Measurements from ENCODE around the gene STK32C.

Gene STK32C

DNA sequence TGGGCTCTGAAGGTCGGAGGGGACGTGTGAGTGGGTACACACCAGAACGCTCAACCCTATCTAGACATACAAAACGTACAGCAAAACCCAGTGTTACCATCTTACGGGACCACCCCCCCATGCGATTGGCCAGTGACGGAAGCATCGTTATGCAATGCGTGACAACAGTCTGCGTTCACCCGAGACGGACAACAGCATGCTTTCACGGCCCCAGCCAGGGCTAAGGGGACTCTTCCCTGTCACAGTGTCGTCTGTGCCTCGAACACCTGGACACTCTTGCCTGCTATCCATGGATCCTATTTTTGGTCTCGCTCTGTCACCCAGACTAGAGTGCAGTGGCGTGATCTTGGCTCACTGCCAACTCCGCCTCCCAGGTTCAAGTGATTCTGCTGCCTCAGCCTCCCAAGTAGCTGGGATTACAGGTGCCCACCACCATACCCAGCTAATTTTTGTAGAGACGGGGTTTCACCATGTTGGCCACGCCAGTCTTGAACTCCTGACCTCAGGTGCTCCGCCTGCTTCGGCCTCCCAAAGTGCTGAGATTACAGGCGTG is 97.7 kb downstream of the STK32C start:
- in situ Hi-C loops (cut with MboI; ENCODE audit: low pct_unique_long_range_greater_than_20kb, low sequenced_read_pairs, unreplicated experiment), result loop anchor here (25.0 kb wide), 1 partner anchor 427 kb away; no protein-coding TSS in a partner anchor
- TF ChIP-seq, protein P1, sequence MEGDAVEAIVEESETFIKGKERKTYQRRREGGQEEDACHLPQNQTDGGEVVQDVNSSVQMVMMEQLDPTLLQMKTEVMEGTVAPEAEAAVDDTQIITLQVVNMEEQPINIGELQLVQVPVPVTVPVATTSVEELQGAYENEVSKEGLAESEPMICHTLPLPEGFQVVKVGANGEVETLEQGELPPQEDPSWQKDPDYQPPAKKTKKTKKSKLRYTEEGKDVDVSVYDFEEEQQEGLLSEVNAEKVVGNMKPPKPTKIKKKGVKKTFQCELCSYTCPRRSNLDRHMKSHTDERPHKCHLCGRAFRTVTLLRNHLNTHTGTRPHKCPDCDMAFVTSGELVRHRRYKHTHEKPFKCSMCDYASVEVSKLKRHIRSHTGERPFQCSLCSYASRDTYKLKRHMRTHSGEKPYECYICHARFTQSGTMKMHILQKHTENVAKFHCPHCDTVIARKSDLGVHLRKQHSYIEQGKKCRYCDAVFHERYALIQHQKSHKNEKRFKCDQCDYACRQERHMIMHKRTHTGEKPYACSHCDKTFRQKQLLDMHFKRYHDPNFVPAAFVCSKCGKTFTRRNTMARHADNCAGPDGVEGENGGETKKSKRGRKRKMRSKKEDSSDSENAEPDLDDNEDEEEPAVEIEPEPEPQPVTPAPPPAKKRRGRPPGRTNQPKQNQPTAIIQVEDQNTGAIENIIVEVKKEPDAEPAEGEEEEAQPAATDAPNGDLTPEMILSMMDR (IDR thresholded peaks at IDR 0.05; ENCODE audit: extremely low read depth, insufficient read depth, missing control alignments), result no peak
- no peak for DNase-seq (ENCODE audit: low spot score)

DNA sequence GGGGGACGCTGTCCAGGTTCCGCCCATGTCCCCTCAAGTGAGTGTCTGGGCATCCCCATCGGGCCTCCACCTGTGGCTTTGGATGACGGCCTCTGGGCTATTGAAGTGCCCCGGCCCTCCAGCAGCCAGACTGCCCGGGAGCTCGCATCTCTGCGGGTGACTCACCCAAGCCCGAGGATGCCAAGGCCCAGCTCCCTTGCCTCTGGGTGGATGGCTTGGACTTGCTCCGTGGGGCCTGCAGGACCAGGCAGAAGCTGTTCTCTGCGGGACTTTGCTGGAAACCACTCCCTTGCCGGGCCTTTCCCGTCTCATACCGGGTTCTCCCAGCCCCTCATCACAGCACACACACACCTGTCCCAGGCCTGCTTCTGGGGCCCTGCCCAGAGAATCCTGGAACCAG is 98.6 kb downstream of the STK32C start:
- in situ Hi-C loops (cut with MboI; ENCODE audit: low pct_unique_long_range_greater_than_20kb, low sequenced_read_pairs, unreplicated experiment), result loop anchor here (25.0 kb wide), 1 partner anchor 428 kb away; no protein-coding TSS in a partner anchor
- TF ChIP-seq, protein P1 (IDR thresholded peaks at IDR 0.05; ENCODE audit: extremely low read depth, insufficient read depth, missing control alignments), result no peak
- no peak for DNase-seq (ENCODE audit: low spot score)

DNA sequence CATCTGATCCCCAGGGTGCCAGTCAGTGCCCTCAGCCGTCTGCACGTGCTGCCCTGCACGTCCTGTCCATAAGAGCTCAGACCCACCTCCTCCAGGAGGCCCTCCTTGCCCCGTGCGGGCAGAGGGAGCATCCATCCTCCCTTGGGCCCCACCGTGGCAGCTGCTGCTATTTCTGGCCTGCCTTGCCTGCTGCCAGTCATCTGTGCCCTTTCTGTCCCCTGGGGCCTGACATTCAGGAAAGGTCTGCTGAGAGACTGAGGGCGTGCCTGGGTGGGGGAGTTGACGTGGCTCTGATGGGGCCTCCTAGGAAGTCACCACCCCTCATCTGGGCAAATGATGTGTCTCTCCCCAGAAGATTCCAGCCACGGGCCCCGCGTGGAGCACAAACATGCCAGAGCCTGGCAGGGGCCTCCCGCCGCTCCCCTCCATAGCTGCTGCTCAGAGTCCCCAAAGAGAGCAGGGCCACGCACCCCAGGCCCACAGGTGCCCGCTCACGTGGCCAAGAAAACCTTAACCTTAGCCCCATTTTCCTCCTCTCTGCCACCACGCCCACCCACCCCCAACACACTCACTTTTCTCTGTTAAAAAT is 99.2 kb downstream of the STK32C start:
- in situ Hi-C loops (cut with MboI; ENCODE audit: low pct_unique_long_range_greater_than_20kb, low sequenced_read_pairs, unreplicated experiment), result loop anchor here (25.0 kb wide), 1 partner anchor 429 kb away; no protein-coding TSS in a partner anchor
- DNase-seq (ENCODE audit: low spot score), result no peak

DNA sequence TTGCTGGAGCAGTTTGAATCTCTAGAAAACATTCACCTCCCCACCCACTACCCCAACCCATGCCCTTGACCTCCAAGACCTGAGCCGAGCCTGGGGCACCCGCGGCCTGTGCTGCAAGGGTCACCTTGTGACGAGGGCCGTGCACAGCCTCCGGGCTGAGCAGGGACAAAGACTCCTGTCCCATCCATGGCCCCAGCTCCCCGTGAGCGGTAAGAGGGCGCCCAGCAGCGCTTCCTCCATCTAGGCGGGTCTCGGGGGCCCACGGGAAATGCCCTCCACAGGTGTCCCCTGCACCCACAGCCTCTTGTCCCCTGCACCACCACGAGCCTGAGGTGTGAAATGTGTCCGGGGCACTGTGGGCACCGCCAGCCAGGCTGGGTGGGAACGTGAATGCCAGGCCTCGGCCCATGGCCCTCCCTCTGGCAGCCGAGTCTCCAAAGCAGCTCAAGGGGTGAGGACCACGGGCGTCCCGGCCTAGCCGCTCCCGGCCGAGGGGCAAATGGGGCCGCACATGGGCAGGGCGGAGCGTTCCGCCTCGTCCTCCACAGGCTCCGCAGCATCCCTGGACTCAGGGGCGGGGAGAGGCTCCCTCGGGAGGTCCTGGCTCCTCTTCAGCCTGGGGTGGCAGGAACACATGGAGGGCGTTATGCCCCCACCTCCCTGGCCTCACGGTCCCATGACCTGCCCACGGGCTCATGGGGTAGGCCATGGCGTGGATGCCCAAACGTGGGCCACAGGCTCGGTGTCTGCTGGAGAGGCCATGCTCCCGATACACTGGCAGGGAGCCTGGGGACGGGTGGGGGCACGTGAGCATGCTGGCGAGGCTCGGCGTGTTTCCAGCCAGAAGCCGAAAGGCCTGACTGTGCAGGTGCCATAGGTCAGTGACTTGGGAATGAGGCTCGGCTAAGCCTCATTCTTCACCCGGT is 100.0 kb downstream of the STK32C start:
- TF ChIP-seq, protein P1 (IDR thresholded peaks at IDR 0.05; ENCODE audit: extremely low read depth, insufficient read depth, missing control alignments), result no peak
- no peak for DNase-seq (ENCODE audit: low spot score)
- in situ Hi-C loops (cut with MboI; ENCODE audit: low pct_unique_long_range_greater_than_20kb, low sequenced_read_pairs, unreplicated experiment), result loop anchor here (25.0 kb wide), 1 partner anchor 430 kb away; no protein-coding TSS in a partner anchor

More for the DNA sequence above, 99.2 kb downstream of the STK32C start:
- TF ChIP-seq, protein P1 (IDR thresholded peaks at IDR 0.05; ENCODE audit: extremely low read depth, insufficient read depth, missing control alignments), result no peak

DNA sequence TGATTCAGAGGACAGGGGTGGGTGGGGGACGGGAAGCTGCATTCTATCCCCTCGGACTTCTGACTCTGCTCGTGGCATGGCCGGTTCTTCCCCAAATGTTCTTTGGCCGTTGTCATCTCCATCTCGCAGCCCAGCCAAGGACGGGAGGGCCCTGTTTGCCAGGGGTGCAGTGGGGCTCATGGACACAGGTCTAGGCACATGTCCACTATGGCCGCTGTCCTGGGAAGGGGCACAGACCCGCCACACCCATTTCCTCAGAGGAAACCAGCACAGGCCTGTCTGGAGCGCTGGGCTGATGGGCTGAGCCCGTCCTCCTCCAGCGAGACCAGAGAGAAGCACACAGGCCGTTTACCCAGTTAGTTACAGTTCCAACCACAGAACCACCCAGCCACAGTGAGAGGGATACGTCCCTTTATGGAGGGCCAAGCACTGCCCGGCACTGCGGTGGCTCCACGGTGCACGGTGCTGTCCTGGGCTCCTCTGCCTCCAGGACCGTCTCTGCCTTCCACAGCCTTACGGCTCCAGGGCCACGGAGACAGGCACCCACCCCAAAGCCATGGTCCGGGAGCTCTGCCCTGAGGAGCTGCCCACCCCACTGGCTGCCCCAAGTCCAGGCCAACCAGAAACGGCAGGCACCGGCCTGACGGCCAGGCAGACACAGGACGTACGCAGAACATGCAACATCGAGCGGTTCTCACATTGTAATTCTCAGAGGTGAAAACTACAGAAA is 100.8 kb downstream of the STK32C start:
- in situ Hi-C loops (cut with MboI; ENCODE audit: low pct_unique_long_range_greater_than_20kb, low sequenced_read_pairs, unreplicated experiment), result loop anchor here (25.0 kb wide), 1 partner anchor 430 kb away; no protein-coding TSS in a partner anchor
- DNase-seq (ENCODE audit: low spot score), result no peak
- TF ChIP-seq, protein P1 (IDR thresholded peaks at IDR 0.05; ENCODE audit: extremely low read depth, insufficient read depth, missing control alignments), result no peak

DNA sequence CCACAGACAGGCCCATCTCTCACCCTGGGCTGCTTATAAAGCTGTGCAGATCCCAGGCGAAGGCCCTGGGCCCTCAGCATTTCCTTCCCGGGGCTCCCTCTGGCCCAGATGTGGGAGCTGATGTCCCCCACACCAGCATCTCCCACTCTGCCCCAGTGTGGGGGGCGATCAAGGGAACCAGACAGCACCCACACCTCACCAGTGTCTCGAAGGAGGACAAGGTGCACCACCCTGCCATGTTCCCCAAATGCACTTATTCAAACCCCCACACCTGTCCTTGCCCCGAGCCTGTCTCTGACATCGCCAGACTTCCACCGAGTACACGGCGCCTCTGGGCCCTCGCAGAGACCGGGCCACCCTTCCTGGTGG is 101.4 kb downstream of the STK32C start:
- in situ Hi-C loops (cut with MboI; ENCODE audit: low pct_unique_long_range_greater_than_20kb, low sequenced_read_pairs, unreplicated experiment), result loop anchor here (25.0 kb wide), 1 partner anchor 431 kb away; no protein-coding TSS in a partner anchor
- TF ChIP-seq, protein P1 (IDR thresholded peaks at IDR 0.05; ENCODE audit: extremely low read depth, insufficient read depth, missing control alignments), result no peak
- DNase-seq (ENCODE audit: low spot score), result no peak

All from GM13977 (cell line).